Kidney glomerular epithelial cell (primary cell): ENCODE measurements around the gene CCNE1.
"Not testable (repeated sequence)": the region's sequence is repeated elsewhere in the genome, so short reads cannot be mapped to it uniquely, and the experiment has no call there.

Experiments used
- DNase-seq: peaks from one replicate; lab custom pipeline; 2025; lab: John Stamatoyannopoulos, UW

CCNE1 gene

DNA sequence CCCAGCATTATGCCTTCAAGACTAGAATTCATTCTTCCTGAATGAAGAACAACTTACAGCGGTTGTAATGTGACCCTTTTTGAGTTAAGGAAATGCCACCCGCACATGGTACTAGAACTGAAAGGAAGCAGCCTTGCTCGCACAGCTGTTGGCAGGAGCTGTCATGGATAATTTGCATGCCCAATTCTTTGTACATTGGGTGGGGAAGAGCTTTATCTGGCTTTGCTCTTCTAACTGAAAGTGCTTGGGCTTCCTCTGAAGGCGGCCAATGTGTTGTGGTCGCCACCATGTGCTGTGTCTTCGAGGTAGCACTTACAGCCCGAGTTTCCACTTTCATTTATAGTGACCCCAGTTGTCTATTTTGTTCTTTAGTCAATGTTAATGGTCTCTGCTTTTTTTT is 3.4 kb downstream of the CCNE1 start:
- no peak for DNase-seq

DNA sequence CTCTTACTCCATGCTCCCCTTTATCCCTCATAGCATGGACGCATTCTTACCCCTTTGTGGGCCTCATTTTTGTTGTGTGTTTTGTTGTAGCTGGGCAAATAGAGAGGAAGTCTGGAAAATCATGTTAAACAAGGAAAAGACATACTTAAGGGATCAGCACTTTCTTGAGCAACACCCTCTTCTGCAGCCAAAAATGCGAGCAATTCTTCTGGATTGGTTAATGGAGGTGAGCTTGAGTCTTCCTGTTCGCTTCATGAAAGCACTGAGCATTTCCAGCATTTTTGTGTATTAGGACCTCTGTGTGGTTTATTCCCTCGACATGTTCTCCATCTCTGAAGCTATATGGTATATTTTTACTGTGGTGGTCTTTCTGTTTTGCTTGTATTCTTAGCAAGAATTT is 5.5 kb downstream of the CCNE1 start:
- no peak for DNase-seq

DNA sequence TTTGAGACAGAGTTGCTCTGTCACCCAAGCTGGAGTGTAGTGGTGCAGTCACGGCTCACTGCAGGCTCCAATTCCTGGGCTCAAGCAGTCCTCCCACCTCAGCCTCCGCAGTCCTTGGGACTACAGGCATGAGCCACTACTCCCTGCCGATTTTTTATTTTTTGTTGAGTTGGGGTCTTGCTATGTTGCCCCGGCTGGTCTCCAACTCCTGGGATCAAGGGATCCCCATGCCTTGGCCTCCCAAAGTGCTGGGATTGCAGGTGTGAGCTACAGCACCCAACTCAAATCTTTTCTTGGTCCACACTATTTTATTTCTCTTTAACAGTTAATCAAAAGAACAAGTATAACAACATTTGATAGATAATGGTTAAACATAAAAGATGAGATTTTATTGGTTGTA is 7.5 kb downstream of the CCNE1 start:
- DNase-seq = no peak

DNA sequence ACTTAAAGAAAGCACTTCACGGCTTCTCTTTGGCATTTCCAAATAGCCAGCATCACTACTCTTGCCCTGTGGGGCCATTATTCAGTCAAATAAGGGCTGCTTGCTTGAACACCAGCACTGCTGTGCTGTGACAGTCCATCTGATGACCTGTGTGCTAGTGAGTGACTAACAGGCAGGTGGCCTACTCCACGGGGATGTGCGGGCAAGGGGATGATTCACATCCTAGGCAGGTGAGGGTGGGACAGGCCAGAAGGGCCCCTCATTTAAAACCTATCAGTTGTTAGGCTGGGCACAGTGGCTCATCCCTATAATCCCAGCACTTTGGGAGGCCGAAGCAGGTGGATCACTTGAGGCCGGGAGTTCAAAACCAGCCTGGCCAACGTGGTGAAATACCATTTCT is 8.2 kb downstream of the CCNE1 start:
- DNase-seq = no peak

DNA sequence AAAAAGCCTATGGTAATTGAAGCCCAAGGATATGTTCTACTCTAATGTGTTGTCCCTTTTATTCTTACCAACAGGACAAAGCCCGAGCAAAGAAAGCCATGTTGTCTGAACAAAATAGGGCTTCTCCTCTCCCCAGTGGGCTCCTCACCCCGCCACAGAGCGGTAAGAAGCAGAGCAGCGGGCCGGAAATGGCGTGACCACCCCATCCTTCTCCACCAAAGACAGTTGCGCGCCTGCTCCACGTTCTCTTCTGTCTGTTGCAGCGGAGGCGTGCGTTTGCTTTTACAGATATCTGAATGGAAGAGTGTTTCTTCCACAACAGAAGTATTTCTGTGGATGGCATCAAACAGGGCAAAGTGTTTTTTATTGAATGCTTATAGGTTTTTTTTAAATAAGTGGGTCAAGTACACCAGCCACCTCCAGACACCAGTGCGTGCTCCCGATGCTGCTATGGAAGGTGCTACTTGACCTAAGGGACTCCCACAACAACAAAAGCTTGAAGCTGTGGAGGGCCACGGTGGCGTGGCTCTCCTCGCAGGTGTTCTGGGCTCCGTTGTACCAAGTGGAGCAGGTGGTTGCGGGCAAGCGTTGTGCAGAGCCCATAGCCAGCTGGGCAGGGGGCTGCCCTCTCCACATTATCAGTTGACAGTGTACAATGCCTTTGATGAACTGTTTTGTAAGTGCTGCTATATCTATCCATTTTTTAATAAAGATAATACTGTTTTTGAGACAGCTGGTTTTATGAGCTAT is 12.0 kb downstream of the CCNE1 start:
- no peak for DNase-seq

DNA sequence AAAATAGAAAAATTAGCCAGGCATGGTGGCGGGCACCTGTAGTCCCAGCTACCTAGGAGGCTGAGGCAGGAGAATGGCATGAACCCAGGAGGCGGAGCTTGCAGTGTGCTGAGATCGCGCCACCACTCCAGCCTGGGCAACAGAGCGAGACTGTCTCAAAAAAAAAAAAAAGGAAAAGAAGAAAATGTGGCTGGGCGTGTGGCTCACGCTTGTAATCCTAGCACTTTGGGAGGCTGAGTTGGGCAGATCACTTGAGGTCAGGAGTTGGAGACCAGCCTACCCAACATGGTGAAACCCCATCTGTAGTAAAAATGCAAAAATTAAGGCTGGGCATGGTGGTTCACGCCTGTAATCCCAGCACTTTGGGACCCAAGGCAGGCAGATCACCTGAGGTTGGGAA is 13.5 kb downstream of the CCNE1 start:
- DNase-seq = not testable (repeated sequence)

DNA sequence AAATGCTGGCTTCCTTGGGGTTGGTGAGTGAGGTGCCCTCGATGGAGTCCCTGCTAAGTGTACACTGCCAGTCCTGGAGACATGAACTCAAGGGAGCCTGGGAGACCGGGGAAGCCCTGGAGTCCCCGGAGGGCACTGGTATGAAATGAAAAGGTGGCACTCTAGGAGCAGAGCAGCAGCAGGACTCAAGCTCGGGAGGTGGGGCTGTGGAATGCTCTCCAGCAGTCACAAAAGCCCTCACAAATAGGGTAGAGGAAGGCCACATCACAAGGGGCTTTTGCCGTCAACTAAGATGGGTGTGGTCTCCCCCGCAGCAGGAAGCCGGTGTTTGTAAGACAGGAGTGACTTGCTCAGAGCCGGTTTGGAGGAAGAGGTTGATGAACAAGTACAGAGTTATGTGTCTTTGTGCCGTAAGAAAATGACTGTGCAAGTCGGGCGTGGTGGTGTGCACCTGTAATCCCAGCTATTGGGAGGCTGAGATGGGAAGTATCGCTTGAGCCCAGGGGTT is 19.3 kb downstream of the CCNE1 start:
- no peak for DNase-seq

DNA sequence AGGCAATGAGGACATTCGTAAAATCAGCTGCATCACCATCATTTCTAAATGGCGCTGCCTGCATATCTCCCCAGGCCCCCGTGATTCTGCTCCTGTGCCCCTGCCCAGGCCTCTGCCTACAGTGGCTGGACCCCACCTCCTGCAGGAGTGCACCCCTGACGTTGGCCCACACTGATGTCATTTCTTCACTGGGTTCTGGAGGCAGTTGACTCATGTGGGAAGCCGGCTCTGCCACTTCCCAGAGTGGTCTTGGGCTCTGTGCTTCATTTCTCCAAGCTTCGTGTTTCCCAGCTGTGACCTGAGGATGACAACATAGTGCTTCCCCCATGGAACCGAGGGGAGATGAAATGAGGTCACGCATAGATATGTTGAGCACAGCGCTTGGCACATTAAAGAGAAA is 19.9 kb downstream of the CCNE1 start:
- DNase-seq = no peak

DNA sequence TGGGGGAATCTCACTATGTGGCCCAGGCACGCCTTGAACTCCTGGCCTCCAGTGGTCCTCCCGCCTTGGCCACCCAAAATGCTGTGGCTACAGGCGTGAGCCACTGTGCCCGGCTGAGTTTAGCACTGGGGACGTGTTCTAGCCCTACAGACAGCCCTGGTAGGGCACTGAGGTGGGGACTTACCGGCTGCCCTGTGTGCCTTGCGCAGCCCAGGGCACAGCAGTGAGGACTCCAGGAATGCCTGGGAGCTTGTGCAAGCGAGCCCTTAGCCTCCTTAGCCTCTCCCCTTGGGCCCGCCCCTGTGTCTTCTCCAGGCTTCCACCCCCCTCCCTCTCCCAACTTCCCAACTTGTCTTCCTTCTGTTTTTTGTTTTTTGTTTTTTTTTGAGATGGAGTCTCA is 21.0 kb downstream of the CCNE1 start:
- DNase-seq = no peak

DNA sequence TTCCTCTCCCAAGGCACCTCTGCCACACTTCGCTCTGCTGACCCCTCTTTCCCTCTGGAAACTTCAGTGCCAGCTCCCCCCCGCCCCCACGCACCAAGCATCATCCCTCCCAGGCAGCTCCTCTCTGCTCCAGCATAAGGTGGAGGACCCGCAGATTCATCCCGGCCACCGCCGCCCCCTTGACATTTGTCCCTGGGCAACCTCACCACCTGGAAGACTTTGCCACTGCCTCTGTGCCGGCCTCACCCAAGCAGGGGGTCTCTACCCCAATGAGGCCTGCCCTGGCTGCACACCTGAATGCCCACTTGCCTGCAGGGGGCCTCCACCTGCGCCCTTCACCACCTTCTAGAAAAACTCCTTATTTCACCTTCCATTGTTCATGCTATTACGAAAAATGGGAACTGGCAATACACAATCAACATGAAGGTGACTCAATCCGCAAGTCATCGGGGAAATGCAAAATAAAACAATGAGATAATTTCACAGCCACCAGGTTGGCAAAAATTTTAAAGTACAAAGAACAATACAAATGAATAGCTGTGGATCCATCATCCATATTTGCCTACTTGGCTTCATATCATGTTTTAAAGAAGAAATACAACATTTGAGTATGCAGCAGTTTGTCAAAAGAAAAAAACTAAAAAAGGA is 21.9 kb downstream of the CCNE1 start:
- no peak for DNase-seq

DNA sequence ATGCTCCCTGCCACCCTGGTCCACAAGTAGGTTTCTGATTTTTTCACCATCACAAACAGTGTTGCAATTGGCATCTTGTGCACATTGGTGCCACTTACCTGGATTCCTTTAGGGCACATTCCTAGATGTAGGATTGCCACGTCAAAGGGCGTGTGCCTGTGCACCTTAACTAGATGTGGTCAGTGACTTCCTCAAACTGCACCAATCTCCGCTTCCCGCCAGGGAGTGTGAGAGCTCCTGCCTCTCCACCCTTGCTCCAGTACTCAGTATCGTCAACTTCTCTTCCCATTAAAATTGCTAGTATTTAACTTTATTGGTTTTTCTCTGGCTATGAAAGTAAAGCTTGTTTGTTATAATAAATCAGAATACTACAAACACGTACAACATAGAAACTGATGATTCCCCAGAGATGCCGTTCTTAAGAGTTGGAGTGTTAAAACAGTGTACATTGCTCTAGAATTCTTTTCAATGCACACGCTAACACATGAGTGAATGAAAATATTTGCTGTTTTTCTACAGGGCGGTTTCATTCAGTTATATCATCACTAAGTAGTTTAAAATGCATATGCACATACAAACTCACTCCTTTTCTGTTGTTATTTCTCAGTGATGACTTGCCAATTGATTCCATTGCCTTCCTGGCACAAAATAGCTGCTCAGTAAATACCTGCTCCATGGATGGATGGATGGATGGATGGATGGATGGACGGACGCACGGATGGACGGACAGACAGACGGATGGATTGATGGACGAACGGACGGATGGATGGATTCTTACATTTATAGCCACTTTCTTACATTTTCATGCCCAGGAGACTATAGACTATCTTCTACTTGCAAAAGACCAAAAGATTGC is 23.4 kb downstream of the CCNE1 start:
- no peak for DNase-seq

DNA sequence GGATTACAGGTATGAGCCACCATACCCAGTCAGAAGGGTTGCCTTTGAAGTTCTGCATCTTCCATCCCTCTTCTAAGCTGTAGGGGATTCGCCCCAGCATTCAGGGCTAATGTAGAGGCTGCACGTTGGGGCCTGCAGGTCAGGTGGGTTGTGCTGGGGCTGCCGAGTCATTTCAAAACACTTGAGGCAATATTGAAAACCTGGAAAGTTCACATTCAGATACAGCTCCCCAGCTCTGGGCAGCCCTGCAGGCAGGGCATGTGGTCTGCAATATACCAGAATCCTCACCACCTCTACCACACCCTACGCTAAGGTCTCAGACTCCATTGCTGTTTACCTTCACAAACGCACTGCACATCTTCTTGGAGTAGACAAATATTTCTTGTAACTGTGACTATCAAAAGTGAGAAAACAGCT is 24.6 kb downstream of the CCNE1 start:
- no peak for DNase-seq

DNA sequence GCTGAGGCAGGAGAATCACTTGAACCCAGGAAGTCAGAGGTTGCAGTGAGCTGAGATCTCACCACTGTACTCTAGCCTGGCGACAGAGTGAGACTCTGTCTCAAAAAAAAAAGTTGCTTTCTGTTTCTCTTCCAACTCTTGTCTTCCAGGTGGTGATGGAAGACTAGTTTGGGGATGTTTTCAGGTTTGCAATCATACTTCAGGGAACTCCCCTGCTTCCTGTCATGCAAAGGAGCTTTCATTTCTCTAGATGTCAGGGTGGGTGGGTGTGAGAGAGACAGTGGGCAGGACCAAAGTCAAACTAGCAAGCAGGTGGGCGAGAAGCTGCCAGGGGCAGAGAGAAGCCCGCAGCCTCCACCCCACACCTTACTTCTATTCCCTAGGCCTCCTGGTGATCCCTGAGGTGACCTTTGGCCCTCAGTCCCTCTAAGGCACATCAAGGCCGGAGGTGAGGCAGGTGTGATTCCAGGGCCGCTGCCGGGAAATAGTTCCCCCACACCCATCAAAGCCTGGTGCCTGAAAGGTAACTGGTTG is 25.7 kb downstream of the CCNE1 start:
- no peak for DNase-seq

DNA sequence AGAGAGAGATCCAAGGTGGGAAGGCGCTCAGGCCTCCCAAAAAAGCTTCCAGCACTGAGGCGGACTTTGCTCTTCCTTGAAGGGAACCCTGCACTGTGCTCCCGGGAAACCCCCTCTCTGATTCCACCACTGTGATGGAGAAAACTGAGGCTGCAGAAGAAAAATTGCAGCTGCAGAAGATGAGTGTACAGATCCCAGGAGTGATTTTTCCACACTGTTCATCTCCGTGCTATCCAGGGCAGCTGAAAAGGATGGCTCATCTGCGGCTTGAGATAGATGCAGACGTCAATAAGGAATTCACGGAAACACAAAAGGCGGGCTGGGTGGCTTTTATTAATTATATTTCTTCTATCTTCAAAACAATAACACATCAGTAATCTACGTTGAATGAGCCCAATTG is 26.2 kb downstream of the CCNE1 start:
- DNase-seq = no peak

DNA sequence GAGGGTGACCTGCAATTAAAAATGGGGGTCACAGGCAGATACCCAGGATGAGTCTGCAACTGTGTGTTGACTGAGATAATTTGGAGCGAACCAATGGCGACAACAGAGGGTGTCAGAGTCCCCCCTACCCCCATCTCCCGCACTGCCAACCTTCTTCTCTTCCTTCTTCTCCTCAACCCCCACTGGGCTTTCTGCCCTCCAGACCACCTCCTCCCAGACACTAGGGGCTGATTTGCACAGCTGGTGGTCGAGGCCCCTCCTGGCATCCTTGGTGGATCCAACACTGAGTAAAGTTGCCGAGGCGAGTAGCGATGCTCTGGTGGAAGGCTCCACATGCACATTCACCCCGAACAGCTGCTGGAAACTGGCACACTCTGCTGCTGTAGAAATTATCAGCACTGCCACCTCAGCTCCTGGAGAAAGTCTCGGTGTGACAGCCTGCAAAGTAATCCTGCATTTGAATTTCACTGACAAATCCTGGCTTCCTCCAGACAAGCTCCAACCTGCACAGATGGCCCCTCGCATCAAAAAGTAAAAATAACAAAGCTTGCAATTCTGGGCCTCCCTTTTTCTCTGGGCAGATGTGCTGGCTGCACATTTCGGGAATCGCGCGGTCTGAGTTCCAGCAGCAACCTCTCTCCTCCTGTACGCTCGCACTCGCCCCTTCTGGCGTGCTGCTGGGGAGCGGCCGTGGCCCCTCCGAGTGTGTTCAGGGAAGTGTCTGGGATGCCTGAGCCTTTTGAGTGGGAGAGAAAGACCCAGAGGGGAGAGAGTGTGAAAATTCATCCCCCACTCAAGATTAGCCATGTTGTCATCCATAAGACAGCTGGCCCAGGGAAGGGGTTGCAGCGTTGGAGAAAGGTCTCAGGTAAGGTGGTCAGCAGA is 28.5 kb downstream of the CCNE1 start:
- DNase-seq = no peak

DNA sequence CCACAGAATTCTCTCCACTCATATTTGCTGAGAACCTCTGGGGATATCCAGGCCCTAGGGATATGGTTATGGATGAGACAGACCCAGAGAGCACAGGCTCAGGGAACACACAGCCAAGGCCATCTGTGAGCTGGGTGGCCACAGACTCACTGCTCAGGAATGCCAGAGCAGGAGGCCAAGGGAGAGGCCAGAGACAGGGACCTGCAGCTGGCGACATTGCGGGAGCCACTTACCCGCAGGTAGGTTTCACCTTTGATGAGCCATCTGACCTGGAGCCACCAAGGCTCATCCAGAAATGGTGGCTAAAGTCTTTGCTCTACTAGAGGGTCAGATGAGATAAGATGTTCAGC is 29.4 kb downstream of the CCNE1 start:
- no peak for DNase-seq

DNA sequence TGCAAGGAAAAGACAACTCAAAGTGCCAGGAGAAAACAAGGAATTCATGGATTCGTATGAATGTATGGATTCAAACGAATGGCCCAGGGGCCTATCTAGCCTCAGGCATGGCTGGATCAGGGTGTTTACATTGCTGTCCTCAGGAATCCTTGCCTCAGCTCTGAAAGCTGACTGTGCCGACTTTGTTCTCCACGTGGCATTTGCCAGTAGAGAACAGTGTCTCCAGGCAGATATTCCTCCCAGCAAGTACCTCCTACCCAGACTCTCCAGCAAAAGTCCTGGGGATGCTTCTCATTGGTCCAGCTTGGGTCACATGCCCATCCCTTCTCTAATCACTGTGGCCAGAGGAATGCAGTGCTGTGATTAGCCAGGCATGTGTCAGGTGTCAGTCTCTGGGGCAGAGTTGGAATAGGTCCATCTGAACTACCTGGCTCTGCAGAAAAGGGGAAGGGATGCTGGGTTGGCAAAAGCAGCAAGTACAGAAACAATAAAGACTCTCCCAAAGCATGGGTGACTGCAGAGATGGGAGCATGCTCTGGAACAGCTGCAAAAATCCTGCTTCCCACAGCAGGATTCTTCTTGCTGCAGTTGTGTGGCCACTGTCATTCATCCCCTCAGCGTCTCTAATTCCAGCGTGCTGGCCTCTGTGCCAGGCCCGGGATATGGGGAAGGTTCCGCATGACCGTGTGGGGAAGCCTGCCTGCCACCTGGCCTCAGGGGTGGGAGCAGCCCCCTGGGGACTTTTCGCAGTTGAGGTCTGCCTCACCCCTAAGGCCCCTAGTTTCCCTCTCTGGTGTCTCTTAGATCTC is 30.0 kb downstream of the CCNE1 start:
- DNase-seq = peak; percentile 42

DNA sequence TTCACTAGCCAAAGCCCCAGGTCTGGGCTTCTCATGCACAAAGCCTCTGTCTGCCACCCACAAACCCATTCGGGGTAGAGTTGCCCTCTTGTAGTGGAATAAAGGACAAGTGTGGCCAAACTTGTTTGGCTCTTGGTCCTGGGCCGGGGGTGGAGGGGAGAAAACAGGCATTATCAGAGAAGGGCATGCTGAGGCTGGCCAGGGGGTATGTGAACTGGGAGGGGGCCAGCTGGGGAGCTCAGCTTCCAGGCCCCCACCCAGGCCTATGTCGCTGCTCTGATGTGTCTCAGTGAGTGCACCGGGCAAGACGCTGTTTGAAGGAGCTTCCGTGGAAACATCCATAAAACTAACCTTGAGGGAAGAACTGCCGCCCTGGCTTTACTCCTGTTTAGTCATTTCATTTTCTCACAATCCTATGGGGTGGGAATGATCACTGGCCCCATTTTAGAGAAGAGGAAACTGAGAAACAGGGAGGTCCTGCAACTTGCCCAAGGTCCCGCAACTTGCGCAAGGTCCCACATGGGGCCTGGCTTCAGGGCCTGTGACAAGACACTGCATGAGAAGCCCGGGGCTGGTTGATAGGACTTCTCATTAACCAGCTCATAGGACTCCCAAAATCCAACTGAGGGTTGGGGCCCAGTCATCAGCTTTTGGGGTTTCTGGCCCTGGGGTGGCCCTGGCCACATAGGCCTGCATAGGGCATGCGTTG is 30.8 kb downstream of the CCNE1 start:
- DNase-seq = no peak

DNA sequence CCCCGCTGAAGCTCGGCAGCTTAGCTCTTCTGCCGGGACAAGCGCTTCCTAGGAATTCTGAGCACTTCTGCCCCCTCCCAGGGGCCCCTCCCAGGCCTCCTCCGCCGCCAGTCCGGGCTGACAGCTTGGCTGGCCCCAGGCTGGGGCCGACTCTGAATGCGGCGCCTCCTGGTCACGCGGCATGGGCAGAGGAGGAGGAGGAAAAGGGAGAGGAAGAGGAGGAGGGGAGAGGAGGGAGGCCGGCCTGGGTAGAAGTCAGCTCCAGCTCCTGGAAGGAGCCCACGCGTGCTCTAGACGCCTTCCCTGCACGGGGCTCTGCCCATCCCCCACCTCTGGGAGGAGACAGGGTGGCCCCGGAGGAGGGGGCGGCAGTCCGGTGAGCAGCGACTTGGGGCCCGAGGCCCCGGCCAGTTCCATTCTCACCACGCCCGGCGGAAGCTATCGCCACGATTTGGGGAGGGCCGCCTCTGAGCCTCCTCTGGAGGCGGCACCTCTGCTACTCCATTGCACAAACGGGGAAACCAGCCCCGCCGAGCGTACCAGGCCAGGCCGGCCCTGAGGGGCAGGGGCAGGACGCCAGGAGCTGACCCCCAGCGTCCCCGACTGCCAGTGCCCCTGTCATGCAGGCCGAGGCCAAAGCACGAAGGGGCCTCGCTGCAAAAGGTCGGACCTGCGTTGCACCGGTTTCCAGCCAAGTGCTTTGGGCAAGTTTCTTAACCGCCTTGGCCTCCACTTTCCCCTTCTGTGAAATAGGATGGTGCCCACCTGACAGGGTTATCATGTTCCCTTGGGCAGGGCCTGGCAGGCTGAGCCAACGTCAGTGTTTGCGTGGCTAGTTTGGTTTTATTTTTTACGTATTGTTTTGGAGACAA is 31.6 kb downstream of the CCNE1 start:
- no peak for DNase-seq
